GM19240 (cell line): ENCODE measurements around the gene DACH2.

Source experiments
- DNase-seq: peaks from one replicate; pipeline ENCODE4 v3.0.0; 2011; ENCODE audit warnings: low spot score; ENCODE audit not compliant: insufficient read length

DACH2 gene

DNA sequence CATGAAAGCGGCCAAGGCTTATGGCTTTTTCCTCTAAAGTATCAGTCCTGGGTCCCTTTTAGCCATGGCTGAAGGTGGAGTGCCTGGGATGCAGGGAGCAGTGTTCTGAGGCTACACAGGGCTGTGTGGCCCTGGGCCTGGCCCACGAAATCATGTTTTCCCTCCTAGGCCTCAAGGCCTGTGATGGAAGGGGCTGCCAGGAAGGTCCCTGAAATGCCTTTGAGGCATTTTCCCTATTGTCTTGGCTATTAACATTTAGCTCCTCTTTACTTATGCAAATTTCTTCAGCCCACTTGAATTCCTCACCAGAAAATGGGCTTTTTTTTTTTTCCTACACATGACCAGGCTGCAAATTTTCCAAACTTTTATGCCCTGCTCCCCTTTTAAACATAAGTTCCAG is 657.0 kb downstream of the DACH2 start:
- DNase-seq, result no peak

DNA sequence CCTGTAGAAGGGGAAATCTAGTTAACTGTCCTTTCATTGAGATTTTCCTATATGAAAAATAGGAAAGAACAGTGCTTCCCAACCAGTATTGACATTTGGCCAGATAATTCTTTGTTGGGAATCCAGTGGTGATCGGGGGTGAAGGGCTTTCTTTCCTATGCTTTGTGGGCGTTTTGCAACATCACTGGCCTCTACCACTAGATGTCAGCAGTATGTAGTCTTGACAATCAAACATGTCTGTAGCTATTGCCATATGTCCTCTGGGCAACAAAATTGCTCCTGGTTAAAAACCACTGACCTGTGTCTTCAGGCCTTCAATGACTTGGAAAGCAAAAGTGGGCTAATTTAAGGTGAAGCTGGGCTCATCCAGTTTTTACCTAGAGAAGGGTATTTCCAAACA is 658.5 kb downstream of the DACH2 start:
- no peak for DNase-seq

DNA sequence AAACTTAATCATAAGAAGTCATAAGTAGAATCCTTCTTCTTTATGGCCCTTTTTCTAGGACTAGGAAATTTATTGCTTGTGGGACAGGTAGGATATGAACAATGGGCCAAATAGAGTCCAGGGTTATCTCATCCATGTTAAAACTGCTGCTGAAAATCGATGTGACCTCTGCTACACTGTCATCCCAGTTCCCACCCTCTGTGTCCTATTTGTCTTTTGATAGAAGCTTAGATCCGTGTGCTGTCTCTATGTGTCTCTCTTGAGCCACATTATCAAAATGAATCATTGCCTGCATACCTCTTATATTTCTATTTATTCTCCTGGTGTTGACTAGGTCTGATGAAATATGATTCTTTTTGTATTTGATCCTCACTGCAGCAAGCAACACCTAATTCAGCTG is 661.4 kb downstream of the DACH2 start:
- no peak for DNase-seq

DNA sequence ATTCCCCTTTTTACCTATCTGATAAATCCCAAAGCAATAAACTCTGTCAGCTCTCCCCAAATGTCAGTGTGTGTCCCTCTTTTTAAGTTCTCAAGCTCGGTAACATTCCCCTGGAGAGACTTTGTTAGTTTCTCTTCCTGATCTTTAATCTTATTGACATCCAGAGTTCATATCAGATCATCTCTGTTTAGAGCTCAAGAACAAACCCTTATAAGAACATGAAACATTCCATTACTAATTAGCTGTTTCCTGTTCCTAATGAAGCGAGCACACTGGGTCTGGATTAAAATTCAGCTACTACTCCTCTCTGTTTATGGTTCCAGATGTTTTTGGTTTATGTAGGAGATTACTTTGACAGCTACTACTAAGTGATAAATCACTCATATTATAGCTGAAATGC is 681.5 kb downstream of the DACH2 start:
- DNase-seq, result no peak

DNA sequence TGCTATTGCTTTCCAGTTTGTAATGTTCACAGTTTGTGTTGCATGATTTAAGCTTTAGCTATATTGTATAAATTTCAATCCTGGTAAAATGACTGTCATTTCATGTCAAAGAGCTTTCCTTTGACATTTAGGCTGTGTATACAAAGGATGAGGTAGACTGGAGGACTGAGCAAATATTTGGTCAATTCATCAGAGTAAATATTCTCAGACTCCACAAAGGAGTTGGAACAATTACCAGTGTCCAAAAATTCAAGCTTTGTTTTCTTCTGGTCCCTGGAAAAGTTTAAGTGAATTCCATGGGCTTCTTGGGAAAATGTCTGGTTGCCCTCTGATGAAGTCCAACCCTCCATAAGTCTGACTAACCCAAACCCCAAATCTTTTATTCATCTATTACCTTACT is 682.4 kb downstream of the DACH2 start:
- DNase-seq, result no peak

DNA sequence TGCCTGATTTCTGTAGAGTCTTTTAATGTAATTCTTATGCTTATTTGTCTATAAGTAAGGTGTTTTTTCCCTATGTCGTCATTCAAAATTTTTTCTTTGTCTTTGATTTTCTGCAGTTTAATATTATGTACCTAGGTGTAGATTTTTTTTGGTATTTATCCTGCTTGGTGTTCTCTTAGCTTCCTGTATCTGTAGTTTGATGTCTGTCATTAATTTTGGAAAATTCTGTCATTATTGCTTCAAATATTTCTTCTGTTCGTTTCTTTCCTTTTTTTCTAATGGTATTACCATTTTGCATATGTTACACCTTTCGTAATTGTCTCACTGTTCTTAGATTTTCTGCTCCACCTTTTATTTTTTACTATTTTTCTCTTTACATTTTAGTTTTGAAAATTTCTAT is 696.9 kb downstream of the DACH2 start:
- no peak for DNase-seq
